Type B pancreatic cell (in vitro differentiated cells): ENCODE data around the gene CNTNAP2. TPM values are rescaled to one million over a fixed set of nuclear protein-coding genes. Genes with fewer than 3 reads are reported as not detected.

Source experiments
- DNase-seq: peaks from one replicate; pipeline ENCODE4 v3.0.0; 2021; ENCODE audit warnings: mixed read lengths; ENCODE audit not compliant: unreplicated experiment; ENCODE audit errors: extremely low spot score
- H3K27ac Mint-ChIP-seq: 2 replicates; pipeline ENCODE4 v1.8.0; 2021; ENCODE audit warnings: mild to moderate bottlenecking, mixed read lengths
- H3K27me3 Mint-ChIP-seq: 2 replicates; pipeline ENCODE4 v1.8.0; 2021; ENCODE audit warnings: mixed read lengths
- H3K36me3 Mint-ChIP-seq: 2 replicates; pipeline ENCODE4 v1.8.0; 2021; ENCODE audit warnings: mixed read lengths
- H3K4me1 Mint-ChIP-seq: one replicate; pipeline ENCODE4 v1.8.0; 2021; ENCODE audit warnings: mixed read lengths; ENCODE audit not compliant: unreplicated experiment
- H3K4me3 Mint-ChIP-seq: 2 replicates; pipeline ENCODE4 v1.8.0; 2021; ENCODE audit warnings: mild to moderate bottlenecking, mixed read lengths
- H3K9me3 Mint-ChIP-seq: 2 replicates; pipeline ENCODE4 v1.8.0; 2021; ENCODE audit warnings: mixed read lengths
- CTCF ChIP-seq: fragments of 200-600 bp; sonication (generic); conservative IDR thresholded peaks from 2 replicates; pipeline ENCODE4 v1.5.0; 2021; ENCODE audit warnings: antibody characterized with exemption, mild to moderate bottlenecking
- total RNA-seq: library from RNA; stranded (reverse); gene quantifications from 2 replicates; pipeline ENCODE4 v1.2.1, GENCODE V29; 2021; ENCODE audit warnings: low replicate concordance

CNTNAP2 gene
- total RNA-seq, 1 donor from 2014 or later = 26.8 TPM

GRCh38 chr7:146645383-146645976, 528.9 kb downstream of the CNTNAP2 start:
- DNase-seq = no peak
- Mint-ChIP-seq H3K27me3 (peaks cover 10% of the 10 kb centered on the region), H3K9me3 (peaks cover 4% of the 10 kb centered on the region), H3K4me1 (peaks cover 9% of the 10 kb centered on the region), H3K4me3 (no peak overlapping the region), H3K27ac (no peak overlapping the region), H3K36me3 (no peaks in the 10 kb centered on the region)
- no peak for TF ChIP-seq CTCF

DNA sequence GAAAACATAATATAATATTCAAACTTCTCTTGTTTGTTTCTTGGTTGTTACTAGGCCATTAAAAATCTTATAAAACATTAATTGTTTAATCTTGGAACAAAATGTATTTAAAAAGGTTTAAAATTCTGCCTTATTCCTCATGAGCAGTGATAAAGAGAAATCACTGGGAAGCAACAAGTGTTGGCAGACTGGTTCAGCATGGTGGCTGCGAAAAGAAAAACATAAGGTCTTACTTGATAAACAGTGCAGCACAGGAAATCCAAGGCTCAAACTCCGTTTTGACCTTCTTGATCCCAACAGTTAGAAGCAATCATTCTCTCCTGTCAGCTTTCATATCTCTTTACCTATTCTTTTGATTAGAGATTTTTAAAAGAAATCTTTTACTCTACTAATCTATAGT, 530.8 kb downstream of the CNTNAP2 start:
- Mint-ChIP-seq H3K4me3 (no peak overlapping the region), H3K36me3 (no peaks in the 10 kb centered on the region), H3K27ac (no peak overlapping the region), H3K4me1 (peaks cover 16% of the 10 kb centered on the region), H3K9me3 (no peaks in the 10 kb centered on the region), H3K27me3 (peaks cover 14% of the 10 kb centered on the region)
- DNase-seq = no peak
- TF ChIP-seq CTCF = no peak

DNA sequence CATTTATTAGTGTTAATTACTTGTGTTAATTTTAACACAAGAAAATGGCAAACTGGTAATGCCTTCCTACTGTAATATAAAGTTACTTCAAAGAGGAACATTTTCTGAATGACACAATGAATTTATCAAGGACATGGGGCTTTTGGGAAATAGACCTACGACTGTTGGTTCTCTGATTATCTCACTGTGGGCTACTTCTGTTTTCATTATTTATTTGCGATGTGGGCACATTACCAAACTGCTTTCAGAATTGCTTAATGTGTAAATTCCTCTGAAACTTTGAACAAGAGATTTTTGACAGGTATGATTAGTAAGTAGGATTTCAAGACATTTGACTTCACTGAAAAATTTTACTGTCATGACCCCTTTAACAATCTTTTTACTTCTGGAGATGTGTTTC, 535.6 kb downstream of the CNTNAP2 start:
- H3K36me3 Mint-ChIP-seq = no peaks in the 10 kb centered on the region
- DNase-seq = no peak
- H3K4me3 Mint-ChIP-seq = no peak overlapping the region
- H3K27me3 Mint-ChIP-seq = peaks cover 21% of the 10 kb centered on the region
- no peak overlapping the region for H3K27ac Mint-ChIP-seq
- H3K4me1 Mint-ChIP-seq = peaks cover 36% of the 10 kb centered on the region
- TF ChIP-seq CTCF = no peak
- H3K9me3 Mint-ChIP-seq = no peaks in the 10 kb centered on the region

DNA sequence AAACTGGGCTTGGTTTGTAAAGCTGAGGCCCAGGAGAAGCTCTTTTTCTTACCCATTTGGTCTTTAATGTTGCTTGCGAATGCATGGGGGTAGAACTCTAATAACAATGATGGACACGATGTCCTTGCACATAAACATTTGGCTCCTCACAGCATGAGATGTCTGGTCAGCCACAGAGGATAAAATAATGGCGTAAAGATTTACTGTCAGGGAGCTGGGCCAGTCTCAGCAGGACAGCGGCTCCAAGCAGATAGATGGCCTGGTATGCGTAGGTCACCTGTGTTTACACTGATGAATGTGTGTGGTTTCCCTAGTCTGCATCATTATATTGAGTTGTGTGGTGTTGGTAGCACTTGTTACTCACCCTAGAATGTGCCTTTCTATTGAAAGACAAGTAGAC, 537.4 kb downstream of the CNTNAP2 start:
- H3K27ac Mint-ChIP-seq = no peak overlapping the region
- H3K4me3 Mint-ChIP-seq = no peak overlapping the region
- peaks cover 31% of the 10 kb centered on the region for H3K4me1 Mint-ChIP-seq
- H3K36me3 Mint-ChIP-seq = no peaks in the 10 kb centered on the region
- no peak for DNase-seq
- H3K9me3 Mint-ChIP-seq = no peaks in the 10 kb centered on the region
- H3K27me3 Mint-ChIP-seq = peaks cover 22% of the 10 kb centered on the region
- no peak for TF ChIP-seq CTCF

- peaks cover 36% of the 10 kb centered on the region for H3K4me1 Mint-ChIP-seq
- no peaks in the 10 kb centered on the region for H3K9me3 Mint-ChIP-seq
- H3K36me3 Mint-ChIP-seq = no peaks in the 10 kb centered on the region
- DNase-seq = no peak
- no peak overlapping the region for H3K27ac Mint-ChIP-seq
- H3K4me3 Mint-ChIP-seq = peak overlapping the region; percentile 9
- TF ChIP-seq CTCF = no peak
- peaks cover 28% of the 10 kb centered on the region for H3K27me3 Mint-ChIP-seq
Observed at GRCh38 chr7:146655928-146656797, 539.6 kb downstream of the CNTNAP2 start.
